PC-9 (cell line): ENCODE data around the gene ADCY2.

ENCODE experiments used
- CTCF ChIP-seq: fragments of 200-600 bp; sonication (generic); conservative IDR thresholded peaks from 2 replicates; pipeline ENCODE4 v1.6.1; 2017; ENCODE audit warnings: mixed run types, antibody characterized with exemption, mild to moderate bottlenecking, moderate library complexity
- EZH2 ChIP-seq: fragments of 200-600 bp; sonication (generic); IDR thresholded peaks from 2 replicates; pipeline ENCODE4 v1.8.0; 2017; ENCODE audit warnings: antibody characterized with exemption, low read depth

GRCh38 chr5:7844901-7845300 is 449.0 kb downstream of the ADCY2 start:
- TF ChIP-seq CTCF, result no peak
- TF ChIP-seq EZH2, result no peak
